Fibroblast of the aortic adventitia (primary cell): ENCODE results near the gene RNU6-9. TPM values are rescaled to one million over a fixed set of nuclear protein-coding genes. Genes with fewer than 3 reads are reported as not detected.

Experiments used
- DNase-seq: peaks from one replicate; pipeline ENCODE4 v3.0.0-alpha.2; 2010; ENCODE audit warnings: low read depth
- H3K4me3 ChIP-seq: 2 replicates; pipeline ENCODE4 v1.5.1; 2011; ENCODE audit warnings: low read depth, mild to moderate bottlenecking, control low read depth, low read length, moderate library complexity
- total RNA-seq: library from RNA; depleted of rRNA; stranded (reverse); fragments of >200 nt; gene quantifications from 2 replicates; pipeline ENCODE4 v1.2.3, GENCODE V29; 2012; ENCODE audit warnings: low replicate concordance
- TF ChIP-seq, protein P1 (sequence below): IDR thresholded peaks from 2 replicates; pipeline ENCODE4 v1.5.1; 2011; ENCODE audit warnings: mild to moderate bottlenecking, low read length, control low read depth, inconsistent platforms; ENCODE audit not compliant: insufficient read depth

Gene RNU6-9
- total RNA-seq, 1 donor: not detected

DNA sequence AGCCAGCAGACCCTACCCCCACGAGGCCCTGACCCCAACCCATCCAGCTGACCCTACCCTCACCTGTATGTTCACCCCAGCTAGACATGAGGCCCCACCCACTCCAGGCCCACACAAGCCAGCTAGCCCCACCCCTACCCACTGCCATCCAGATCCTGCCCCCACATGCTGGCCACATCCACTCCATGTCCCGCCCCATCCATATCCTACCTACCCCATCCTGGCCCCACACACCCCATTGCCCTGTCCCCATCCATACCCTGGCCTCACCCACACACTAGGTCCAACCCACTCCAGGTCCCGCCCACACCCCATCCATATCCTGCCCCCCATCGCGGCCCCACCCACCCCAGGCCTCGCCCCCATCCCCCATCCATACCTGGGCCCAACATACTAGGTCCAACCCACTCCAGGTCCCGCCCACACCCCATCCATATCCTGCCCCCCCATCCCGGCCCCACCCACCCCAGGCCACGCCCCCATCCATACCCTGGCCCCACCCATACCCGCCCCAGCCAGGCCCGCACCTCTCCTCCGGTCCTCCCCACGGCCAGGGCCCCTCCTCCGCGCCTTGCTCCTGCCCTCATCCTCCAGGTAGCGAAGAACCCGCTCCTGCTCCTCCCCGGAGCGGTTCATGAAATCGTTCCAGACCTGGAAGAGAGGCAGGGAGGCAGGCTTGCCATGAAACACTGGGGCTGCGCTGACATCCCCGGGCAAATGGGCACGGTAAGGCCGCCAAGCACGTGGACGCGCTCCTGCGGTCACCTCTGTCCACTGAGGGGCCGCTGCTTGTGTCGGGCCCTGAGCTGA is 7.2 kb downstream of the RNU6-9 start:
- no peak overlapping the region for H3K4me3 ChIP-seq
- DNase-seq: no peak
- TF ChIP-seq, protein P1, sequence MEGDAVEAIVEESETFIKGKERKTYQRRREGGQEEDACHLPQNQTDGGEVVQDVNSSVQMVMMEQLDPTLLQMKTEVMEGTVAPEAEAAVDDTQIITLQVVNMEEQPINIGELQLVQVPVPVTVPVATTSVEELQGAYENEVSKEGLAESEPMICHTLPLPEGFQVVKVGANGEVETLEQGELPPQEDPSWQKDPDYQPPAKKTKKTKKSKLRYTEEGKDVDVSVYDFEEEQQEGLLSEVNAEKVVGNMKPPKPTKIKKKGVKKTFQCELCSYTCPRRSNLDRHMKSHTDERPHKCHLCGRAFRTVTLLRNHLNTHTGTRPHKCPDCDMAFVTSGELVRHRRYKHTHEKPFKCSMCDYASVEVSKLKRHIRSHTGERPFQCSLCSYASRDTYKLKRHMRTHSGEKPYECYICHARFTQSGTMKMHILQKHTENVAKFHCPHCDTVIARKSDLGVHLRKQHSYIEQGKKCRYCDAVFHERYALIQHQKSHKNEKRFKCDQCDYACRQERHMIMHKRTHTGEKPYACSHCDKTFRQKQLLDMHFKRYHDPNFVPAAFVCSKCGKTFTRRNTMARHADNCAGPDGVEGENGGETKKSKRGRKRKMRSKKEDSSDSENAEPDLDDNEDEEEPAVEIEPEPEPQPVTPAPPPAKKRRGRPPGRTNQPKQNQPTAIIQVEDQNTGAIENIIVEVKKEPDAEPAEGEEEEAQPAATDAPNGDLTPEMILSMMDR: no peak

DNA sequence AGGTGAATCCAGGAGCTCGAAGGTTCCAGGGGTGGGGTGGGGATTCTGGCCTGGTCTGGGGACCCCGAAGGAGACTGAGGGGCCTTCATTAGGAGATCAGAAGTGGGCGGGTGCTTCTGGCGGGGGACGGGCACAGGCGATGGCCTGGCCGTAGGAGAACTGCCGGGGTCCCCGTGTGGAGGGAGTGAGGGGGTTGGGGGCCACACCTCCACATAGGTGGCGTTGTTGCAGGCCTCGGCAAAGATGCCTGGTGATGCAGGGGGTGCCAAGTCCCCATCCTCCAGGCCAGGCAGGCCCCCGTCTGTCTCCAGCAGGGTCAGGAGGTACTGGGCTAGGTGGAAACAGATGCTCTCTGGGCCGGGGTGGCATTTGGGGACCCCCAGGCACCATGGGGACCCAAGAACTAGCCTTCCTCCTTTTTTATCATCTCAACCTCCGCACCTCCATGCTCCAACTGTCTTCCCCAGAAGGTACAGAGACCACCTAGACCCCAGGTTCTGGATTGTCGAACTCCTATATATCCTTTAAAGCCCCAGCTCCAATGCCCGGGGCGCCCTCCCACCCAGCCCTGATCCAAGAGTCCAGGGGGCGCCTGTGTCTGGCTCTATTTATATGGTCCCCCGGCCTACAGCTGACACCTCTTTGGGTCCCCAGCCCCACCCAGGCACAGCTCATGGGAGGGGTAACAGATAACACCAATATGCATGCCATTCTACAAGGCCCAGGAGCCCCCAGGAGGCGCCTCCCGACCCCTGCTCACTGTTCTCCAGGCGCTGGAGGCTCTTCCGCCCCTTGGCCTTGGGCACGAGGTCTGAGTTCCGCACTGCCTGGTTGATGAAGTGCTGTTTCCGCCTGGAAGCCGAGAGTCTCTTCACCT is 8.2 kb downstream of the RNU6-9 start:
- no peak overlapping the region for H3K4me3 ChIP-seq
- TF ChIP-seq, protein P1: no peak

DNA sequence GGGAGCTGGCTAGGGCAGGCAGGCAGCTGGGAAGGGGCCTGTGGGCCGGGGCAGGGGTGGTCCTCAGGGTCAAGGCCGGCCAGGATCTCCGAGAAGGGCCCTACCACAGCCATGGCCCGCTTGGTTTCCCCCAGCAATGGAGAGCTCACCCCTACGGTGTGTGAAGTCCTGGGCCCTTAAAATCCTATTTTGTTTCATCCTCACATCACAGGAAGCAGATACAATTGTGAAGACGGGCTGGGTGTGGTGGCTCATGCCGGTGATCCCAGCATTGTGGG is 8.7 kb downstream of the RNU6-9 start:
- TF ChIP-seq, protein P1: no peak
- DNase-seq: no peak
- no peak overlapping the region for H3K4me3 ChIP-seq

More for the DNA sequence above, 8.2 kb downstream of the RNU6-9 start:
- DNase-seq: no peak

DNA sequence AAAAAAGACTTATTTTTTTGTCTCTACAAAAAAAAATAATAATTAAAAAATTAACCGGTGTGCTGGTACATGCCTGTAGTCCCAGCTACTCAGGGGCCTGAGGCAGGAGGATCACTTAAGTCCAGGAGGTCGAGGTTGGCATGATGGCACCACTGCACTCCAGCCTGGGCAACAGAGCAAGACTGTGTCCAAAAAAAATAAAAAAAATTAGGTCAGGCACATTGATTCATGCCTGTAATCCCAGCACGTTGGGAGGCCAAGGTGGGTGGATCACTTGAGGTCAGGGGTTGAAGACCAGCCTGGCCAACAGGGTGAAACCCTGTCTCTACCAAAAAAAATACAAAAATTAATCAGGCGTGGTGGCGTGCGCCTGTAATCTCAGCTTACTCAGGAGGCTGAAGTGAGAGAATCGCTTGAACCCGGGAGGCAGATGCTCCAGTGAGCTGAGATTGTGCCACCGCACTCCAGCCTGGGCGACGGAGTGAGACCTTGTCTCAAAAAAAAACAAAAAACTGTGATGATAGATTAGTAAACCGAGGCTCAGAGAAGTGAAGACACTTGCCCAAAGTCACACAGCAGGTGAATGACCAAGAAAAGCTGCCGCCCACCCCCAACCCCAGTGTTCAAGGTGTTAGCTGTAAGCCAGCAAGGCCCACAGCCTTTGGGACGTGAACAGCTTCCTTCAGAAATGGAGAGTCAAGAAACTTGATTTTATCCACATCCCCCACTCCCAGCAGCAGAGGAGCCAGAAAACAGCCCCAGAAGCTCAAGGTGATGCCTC is 9.4 kb downstream of the RNU6-9 start:
- TF ChIP-seq, protein P1: no peak
- no peak for DNase-seq
- no peak overlapping the region for H3K4me3 ChIP-seq

DNA sequence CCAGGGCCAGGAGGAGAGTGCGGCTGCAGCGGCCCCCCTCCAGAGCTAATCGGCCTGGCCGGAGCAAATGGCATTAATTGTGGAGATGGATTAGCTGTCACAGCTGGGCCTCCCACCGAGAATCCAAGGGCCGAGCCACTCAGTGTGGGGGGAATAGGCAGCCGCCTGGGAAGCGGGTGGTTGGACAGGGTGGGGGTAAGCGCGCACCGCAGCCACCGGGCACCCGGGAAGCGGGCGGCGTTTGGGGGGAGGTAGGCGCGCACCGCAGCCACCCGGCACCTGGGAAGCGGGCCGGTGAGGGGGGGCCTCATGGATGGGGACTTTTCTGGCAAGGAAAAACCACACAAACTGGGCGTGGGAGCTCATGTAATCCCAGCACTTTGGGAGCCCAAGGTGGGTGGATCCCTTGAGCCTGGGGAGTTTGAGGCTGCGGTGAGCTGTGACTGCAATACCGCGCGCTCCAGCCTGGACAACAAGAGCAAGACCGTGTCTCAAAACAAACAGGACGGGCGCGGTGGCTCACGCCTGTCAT is 10.0 kb downstream of the RNU6-9 start:
- H3K4me3 ChIP-seq: no peak overlapping the region
- TF ChIP-seq, protein P1: no peak
- DNase-seq: no peak

DNA sequence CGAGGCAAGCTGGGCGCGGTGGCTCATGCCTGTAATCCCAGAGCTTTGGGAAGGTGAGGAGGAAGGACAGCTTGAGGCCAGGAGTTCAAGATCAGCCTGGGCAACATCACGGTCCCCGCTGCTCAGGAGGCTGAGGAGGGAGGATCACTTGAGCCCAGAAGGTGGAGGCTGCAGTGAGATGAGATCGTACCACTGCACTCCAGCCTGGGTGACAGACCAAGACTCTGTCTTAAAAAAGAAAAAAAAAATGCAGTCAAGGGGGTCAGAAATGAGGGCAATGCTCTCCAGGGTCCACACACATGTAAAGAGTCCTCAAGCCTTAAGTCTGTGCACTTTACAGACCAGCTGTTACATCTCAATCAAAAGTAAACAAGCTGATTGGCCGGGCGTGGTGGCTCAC is 11.3 kb downstream of the RNU6-9 start:
- H3K4me3 ChIP-seq: no peak overlapping the region
- TF ChIP-seq, protein P1: no peak
- no peak for DNase-seq
